ENCODE measurements around the gene SWT1. TPM values are rescaled to one million over a fixed set of nuclear protein-coding genes. Genes with fewer than 3 reads are reported as not detected.

The SWT1 gene
- total and polyA plus RNA-seq, 2 of the 13 experiments (the other 11 are each of a cell fraction or from before 2014, with no cell fraction given), result 1.7 to 2.5 TPM

DNA sequence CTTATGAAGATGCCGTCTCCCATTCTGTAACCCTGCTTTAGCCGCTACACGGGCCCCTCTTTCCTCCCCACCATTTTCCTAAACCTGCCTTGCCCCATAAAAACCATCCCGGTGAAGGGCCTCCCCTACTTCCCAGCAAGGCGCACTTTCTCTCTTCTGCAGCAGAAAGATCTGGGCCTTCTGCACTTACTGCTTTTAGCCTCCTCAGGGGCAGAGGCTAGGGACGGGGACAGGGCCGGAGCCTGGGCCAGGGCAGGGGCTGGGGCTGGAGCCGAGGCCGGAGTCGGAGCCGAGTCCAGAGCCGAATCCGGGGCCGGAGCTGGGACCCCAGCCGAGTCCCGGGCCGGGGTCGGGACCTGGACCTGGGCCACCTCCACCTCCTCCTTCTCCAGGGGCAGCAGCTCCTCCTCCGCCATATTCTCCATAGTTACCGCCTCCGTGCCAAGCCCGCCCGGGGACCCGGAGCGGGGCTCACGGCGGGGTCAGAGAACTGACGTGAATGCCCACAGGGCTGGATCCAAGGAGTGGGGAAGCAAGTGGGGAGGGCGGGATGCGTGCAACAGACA, 596 bp upstream of the SWT1 start (continued):
- TF ChIP-seq, protein P1, sequence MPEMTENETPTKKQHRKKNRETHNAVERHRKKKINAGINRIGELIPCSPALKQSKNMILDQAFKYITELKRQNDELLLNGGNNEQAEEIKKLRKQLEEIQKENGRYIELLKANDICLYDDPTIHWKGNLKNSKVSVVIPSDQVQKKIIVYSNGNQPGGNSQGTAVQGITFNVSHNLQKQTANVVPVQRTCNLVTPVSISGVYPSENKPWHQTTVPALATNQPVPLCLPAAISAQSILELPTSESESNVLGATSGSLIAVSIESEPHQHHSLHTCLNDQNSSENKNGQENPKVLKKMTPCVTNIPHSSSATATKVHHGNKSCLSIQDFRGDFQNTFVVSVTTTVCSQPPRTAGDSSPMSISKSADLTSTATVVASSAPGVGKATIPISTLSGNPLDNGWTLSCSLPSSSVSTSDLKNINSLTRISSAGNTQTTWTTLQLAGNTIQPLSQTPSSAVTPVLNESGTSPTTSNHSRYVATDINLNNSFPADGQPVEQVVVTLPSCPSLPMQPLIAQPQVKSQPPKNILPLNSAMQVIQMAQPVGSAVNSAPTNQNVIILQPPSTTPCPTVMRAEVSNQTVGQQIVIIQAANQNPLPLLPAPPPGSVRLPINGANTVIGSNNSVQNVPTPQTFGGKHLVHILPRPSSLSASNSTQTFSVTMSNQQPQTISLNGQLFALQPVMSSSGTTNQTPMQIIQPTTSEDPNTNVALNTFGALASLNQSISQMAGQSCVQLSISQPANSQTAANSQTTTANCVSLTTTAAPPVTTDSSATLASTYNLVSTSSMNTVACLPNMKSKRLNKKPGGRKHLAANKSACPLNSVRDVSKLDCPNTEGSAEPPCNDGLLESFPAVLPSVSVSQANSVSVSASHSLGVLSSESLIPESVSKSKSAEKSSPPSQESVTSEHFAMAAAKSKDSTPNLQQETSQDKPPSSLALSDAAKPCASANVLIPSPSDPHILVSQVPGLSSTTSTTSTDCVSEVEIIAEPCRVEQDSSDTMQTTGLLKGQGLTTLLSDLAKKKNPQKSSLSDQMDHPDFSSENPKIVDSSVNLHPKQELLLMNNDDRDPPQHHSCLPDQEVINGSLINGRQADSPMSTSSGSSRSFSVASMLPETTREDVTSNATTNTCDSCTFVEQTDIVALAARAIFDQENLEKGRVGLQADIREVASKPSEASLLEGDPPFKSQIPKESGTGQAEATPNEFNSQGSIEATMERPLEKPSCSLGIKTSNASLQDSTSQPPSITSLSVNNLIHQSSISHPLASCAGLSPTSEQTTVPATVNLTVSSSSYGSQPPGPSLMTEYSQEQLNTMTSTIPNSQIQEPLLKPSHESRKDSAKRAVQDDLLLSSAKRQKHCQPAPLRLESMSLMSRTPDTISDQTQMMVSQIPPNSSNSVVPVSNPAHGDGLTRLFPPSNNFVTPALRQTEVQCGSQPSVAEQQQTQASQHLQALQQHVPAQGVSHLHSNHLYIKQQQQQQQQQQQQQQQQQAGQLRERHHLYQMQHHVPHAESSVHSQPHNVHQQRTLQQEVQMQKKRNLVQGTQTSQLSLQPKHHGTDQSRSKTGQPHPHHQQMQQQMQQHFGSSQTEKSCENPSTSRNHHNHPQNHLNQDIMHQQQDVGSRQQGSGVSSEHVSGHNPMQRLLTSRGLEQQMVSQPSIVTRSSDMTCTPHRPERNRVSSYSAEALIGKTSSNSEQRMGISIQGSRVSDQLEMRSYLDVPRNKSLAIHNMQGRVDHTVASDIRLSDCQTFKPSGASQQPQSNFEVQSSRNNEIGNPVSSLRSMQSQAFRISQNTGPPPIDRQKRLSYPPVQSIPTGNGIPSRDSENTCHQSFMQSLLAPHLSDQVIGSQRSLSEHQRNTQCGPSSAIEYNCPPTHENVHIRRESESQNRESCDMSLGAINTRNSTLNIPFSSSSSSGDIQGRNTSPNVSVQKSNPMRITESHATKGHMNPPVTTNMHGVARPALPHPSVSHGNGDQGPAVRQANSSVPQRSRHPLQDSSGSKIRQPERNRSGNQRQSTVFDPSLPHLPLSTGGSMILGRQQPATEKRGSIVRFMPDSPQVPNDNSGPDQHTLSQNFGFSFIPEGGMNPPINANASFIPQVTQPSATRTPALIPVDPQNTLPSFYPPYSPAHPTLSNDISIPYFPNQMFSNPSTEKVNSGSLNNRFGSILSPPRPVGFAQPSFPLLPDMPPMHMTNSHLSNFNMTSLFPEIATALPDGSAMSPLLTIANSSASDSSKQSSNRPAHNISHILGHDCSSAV (CRISPR knock-in tag; IDR thresholded peaks at IDR 0.05; ENCODE audit: borderline replicate concordance), result no peak
- TF ChIP-seq MED8 (CRISPR knock-in tag; IDR thresholded peaks at IDR 0.05; ENCODE audit: insufficient replicate concordance) (no peak), GABPB1 (CRISPR knock-in tag; IDR thresholded peaks at IDR 0.05) (no peak), ZBTB21 (CRISPR knock-in tag; IDR thresholded peaks at IDR 0.05) (no peak), ZNF816 (CRISPR knock-in tag; IDR thresholded peaks at IDR 0.05; ENCODE audit: borderline replicate concordance) (no peak), ZNF713 (CRISPR knock-in tag; IDR thresholded peaks at IDR 0.05) (no peak), PHF5A (CRISPR knock-in tag; IDR thresholded peaks at IDR 0.05; ENCODE audit: low read depth, unreplicated experiment) (no peak), SMAD9 (CRISPR knock-in tag; IDR thresholded peaks at IDR 0.05) (0 out of 2 replicates have a peak, but pooled peaks have one; percentile 27), SP140L (CRISPR knock-in tag; IDR thresholded peaks at IDR 0.05; ENCODE audit: borderline replicate concordance) (0 out of 2 replicates have a peak, but pooled peaks have one; percentile 57)
- TF ChIP-seq, protein P2, sequence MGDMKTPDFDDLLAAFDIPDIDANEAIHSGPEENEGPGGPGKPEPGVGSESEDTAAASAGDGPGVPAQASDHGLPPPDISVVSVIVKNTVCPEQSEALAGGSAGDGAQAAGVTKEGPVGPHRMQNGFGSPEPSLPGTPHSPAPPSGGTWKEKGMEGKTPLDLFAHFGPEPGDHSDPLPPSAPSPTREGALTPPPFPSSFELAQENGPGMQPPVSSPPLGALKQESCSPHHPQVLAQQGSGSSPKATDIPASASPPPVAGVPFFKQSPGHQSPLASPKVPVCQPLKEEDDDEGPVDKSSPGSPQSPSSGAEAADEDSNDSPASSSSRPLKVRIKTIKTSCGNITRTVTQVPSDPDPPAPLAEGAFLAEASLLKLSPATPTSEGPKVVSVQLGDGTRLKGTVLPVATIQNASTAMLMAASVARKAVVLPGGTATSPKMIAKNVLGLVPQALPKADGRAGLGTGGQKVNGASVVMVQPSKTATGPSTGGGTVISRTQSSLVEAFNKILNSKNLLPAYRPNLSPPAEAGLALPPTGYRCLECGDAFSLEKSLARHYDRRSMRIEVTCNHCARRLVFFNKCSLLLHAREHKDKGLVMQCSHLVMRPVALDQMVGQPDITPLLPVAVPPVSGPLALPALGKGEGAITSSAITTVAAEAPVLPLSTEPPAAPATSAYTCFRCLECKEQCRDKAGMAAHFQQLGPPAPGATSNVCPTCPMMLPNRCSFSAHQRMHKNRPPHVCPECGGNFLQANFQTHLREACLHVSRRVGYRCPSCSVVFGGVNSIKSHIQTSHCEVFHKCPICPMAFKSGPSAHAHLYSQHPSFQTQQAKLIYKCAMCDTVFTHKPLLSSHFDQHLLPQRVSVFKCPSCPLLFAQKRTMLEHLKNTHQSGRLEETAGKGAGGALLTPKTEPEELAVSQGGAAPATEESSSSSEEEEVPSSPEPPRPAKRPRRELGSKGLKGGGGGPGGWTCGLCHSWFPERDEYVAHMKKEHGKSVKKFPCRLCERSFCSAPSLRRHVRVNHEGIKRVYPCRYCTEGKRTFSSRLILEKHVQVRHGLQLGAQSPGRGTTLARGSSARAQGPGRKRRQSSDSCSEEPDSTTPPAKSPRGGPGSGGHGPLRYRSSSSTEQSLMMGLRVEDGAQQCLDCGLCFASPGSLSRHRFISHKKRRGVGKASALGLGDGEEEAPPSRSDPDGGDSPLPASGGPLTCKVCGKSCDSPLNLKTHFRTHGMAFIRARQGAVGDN (CRISPR knock-in tag; IDR thresholded peaks at IDR 0.05), result no peak; the same call in 1 of the 2 replicates
- TF ChIP-seq, protein P3, sequence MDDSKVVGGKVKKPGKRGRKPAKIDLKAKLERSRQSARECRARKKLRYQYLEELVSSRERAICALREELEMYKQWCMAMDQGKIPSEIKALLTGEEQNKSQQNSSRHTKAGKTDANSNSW (CRISPR knock-in tag; IDR thresholded peaks at IDR 0.05; ENCODE audit: borderline replicate concordance), result no peak; the same call in 1 of the 2 replicates
- TF ChIP-seq, protein P4, sequence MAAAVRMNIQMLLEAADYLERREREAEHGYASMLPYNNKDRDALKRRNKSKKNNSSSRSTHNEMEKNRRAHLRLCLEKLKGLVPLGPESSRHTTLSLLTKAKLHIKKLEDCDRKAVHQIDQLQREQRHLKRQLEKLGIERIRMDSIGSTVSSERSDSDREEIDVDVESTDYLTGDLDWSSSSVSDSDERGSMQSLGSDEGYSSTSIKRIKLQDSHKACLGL (CRISPR knock-in tag; IDR thresholded peaks at IDR 0.05), result peak; percentile 42; the same call in 1 of the 2 replicates
- TF ChIP-seq, protein P5, sequence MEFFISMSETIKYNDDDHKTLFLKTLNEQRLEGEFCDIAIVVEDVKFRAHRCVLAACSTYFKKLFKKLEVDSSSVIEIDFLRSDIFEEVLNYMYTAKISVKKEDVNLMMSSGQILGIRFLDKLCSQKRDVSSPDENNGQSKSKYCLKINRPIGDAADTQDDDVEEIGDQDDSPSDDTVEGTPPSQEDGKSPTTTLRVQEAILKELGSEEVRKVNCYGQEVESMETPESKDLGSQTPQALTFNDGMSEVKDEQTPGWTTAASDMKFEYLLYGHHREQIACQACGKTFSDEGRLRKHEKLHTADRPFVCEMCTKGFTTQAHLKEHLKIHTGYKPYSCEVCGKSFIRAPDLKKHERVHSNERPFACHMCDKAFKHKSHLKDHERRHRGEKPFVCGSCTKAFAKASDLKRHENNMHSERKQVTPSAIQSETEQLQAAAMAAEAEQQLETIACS (CRISPR knock-in tag; IDR thresholded peaks at IDR 0.05), result no peak

Data from HepG2 (cell line).